Vagina (tissue), 2 donors: ENCODE results near the gene DPH7. TPM values are rescaled to one million over a fixed set of nuclear protein-coding genes. Genes with fewer than 3 reads are reported as not detected.

ENCODE experiments used
- DNase-seq, 2 donors: peaks; one replicate each; pipeline ENCODE4 v3.0.0-alpha.2; 2017; ENCODE audit errors: extremely low spot score in 2 of 2
- H3K27ac ChIP-seq: fragments of 200-600 bp; sonication (generic); one replicate; pipeline ENCODE4 v1.5.1; 2019
- H3K27me3 ChIP-seq: fragments of 200-600 bp; sonication (generic); one replicate; pipeline ENCODE4 v1.5.1; 2019
- H3K36me3 ChIP-seq, 2 donors: fragments of 200-600 bp; sonication (generic); one replicate each; pipeline ENCODE4 v1.5.1; 2017 to 2019
- H3K4me1 ChIP-seq: fragments of 200-600 bp; sonication (generic); one replicate; pipeline ENCODE4 v1.5.1; 2019
- H3K4me3 ChIP-seq, 2 donors: fragments of 200-600 bp; sonication (generic); 1 replicate in 1 of 2; 2 replicates in 1 of 2; pipeline ENCODE4 v1.5.1; 2016 to 2019
- H3K9me3 ChIP-seq: fragments of 200-600 bp; sonication (generic); one replicate; pipeline ENCODE4 v1.5.1; 2019
- CTCF ChIP-seq, 3 experiments: fragments of 450-650 bp in 2 of 3; fragments of 200-600 bp in 1 of 3; sonication (generic) in 1 of 3; IDR thresholded peaks; one replicate each; pipeline ENCODE4 v1.5.1; 2017 to 2019; ENCODE audit warnings: antibody characterized with exemption in 3 of 3, mild to moderate bottlenecking in 2 of 3, moderate library complexity in 2 of 3
- POLR2A ChIP-seq, 2 donors: fragments of 450-650 bp; IDR thresholded peaks; one replicate each; pipeline ENCODE4 v1.6.1; 2017; ENCODE audit warnings: antibody characterized with exemption in 2 of 2, mild to moderate bottlenecking in 2 of 2, moderate library complexity in 2 of 2
- POLR2AphosphoS5 ChIP-seq, 2 donors: sonication (generic); formaldehyde crosslinking; IDR thresholded peaks; one replicate each; pipeline ENCODE4 v1.9.0; 2017; ENCODE audit warnings: antibody characterized with exemption in 2 of 2, mild to moderate bottlenecking in 2 of 2, low read depth in 1 of 2; ENCODE audit not compliant: insufficient read depth in 1 of 2
- intact Hi-C: fragments of 100-400 bp; cut with DNase I; formaldehyde crosslinking; loops from one replicate; pipeline ENCODE4 v1.15.1; 2023
- total RNA-seq: library from RNA; depleted of rRNA; stranded (reverse); fragments of >200 nt; gene quantifications from one replicate; pipeline ENCODE4 v1.2.3, GENCODE V29; 2016

The DPH7 gene
- total RNA-seq, 1 donor from 2014 or later = 32.9 TPM

GRCh38 chr9:137605121-137606004 is 26.6 kb upstream of the DPH7 start, which contains the start of gene ARRDC1:
Gene ARRDC1, plus strand, starts transcription at chr9:137605686. Its CDS starts 32 bp downstream, at chr9:137605718.
- intact Hi-C loops = no loop called here
- TF ChIP-seq CTCF (IDR thresholded peaks at IDR 0.05) = no peak
- TF ChIP-seq POLR2A (IDR thresholded peaks at IDR 0.05) = peak in 1 of 2 donors; percentile 55
- Histone ChIP-seq H3K27me3 (no peaks in the 10 kb centered on the region), H3K9me3 (no peaks in the 10 kb centered on the region), H3K36me3 (no peaks in the 10 kb centered on the region), H3K4me1 (peaks cover 33% of the 10 kb centered on the region), H3K4me3 (peak within 1 kb of the TSS; percentile 63 to 72), H3K27ac (peak within 1 kb of the TSS; percentile 64)
- peak in 1 of 2 donors; percentile 96 for DNase-seq

GRCh38 chr9:137604345-137605086 is 25.8 kb upstream of the DPH7 start:
- peak overlapping the region; percentile 63 to 72 for H3K4me3 ChIP-seq
- H3K9me3 ChIP-seq = no peaks in the 10 kb centered on the region
- H3K4me1 ChIP-seq = peaks cover 33% of the 10 kb centered on the region
- no peaks in the 10 kb centered on the region for H3K27me3 ChIP-seq
- peak in 1 of 2 donors; percentile 88 for DNase-seq
- TF ChIP-seq POLR2AphosphoS5 (IDR thresholded peaks at IDR 0.05; ENCODE audit: insufficient read depth in 1 of 2, low read depth in 1 of 2) (no peak), POLR2A (IDR thresholded peaks at IDR 0.05) (no peak), CTCF (IDR thresholded peaks at IDR 0.05) (no peak)
- H3K36me3 ChIP-seq = no peaks in the 10 kb centered on the region
- no peak overlapping the region for H3K27ac ChIP-seq
- intact Hi-C loops = no loop called here

- no peaks in the 10 kb centered on the region for H3K36me3 ChIP-seq
- intact Hi-C loops = no loop called here
- TF ChIP-seq POLR2AphosphoS5 (IDR thresholded peaks at IDR 0.05; ENCODE audit: insufficient read depth in 1 of 2, low read depth in 1 of 2) (no peak), POLR2A (IDR thresholded peaks at IDR 0.05) (no peak), CTCF (IDR thresholded peaks at IDR 0.05) (no peak)
- H3K27me3 ChIP-seq = no peaks in the 10 kb centered on the region
- H3K4me1 ChIP-seq = peaks cover 33% of the 10 kb centered on the region
- no peak overlapping the region for H3K4me3 ChIP-seq
- H3K27ac ChIP-seq = no peak overlapping the region
- no peak for DNase-seq
- no peaks in the 10 kb centered on the region for H3K9me3 ChIP-seq
Measured at GRCh38 chr9:137603879-137604278, 25.2 kb upstream of the DPH7 start.

GRCh38 chr9:137602661-137603060 is 23.9 kb upstream of the DPH7 start:
- H3K9me3 ChIP-seq = no peaks in the 10 kb centered on the region
- TF ChIP-seq POLR2A (IDR thresholded peaks at IDR 0.05) (no peak), CTCF (IDR thresholded peaks at IDR 0.05) (no peak), POLR2AphosphoS5 (IDR thresholded peaks at IDR 0.05; ENCODE audit: insufficient read depth in 1 of 2, low read depth in 1 of 2) (no peak)
- no peak overlapping the region for H3K4me3 ChIP-seq
- H3K36me3 ChIP-seq = no peaks in the 10 kb centered on the region
- no peak for DNase-seq
- H3K4me1 ChIP-seq = peaks cover 23% of the 10 kb centered on the region
- intact Hi-C loops = no loop called here
- no peak overlapping the region for H3K27ac ChIP-seq
- H3K27me3 ChIP-seq = no peaks in the 10 kb centered on the region
